ENCODE data around the gene ABCA2. TPM values are rescaled to one million over a fixed set of nuclear protein-coding genes. Genes with fewer than 3 reads are reported as not detected.
A peak's percentile ranks its signal among the peaks of the same experiment; 100 is the strongest.

Gene ABCA2
- polyA plus RNA-seq, 4 donors: 36.4 to 60.9 (median 55.4) TPM

- DNase-seq (ENCODE audit: low read depth in 4 of 4, low spot score in 2 of 4): no peak
Observed at GRCh38 chr9:137030538-137031527, 2.8 kb upstream of the ABCA2 start.

GRCh38 chr9:137030006-137030405 is 2.0 kb upstream of the ABCA2 start:
- DNase-seq (ENCODE audit: low read depth in 4 of 4, low spot score in 2 of 4): no peak

GRCh38 chr9:137029058-137029936 is 1.3 kb upstream of the ABCA2 start:
- no peak for DNase-seq (ENCODE audit: low read depth in 4 of 4, low spot score in 2 of 4)

GRCh38 chr9:137028263-137029057 is 423 bp upstream of the ABCA2 start:
- DNase-seq (ENCODE audit: low read depth in 4 of 4, low spot score in 2 of 4): no peak

- DNase-seq (ENCODE audit: low read depth in 4 of 4, low spot score in 2 of 4): no peak
Observed at GRCh38 chr9:137026828-137027227, 1.2 kb downstream of the ABCA2 start.

- no peak for DNase-seq (ENCODE audit: low read depth in 4 of 4, low spot score in 2 of 4)
Observed at GRCh38 chr9:137026384-137026783, 1.7 kb downstream of the ABCA2 start.

- DNase-seq (ENCODE audit: low read depth in 4 of 4, low spot score in 2 of 4): peak in 2 of 4 donors; percentile 71 to 78
Observed at GRCh38 chr9:137025517-137025966, 2.5 kb downstream of the ABCA2 start.

GRCh38 chr9:137023583-137023991 is 4.5 kb downstream of the ABCA2 start:
- no peak for DNase-seq (ENCODE audit: low read depth in 4 of 4, low spot score in 2 of 4)

GRCh38 chr9:137023157-137023556 is 4.9 kb downstream of the ABCA2 start:
- no peak for DNase-seq (ENCODE audit: low read depth in 4 of 4, low spot score in 2 of 4)

- DNase-seq (ENCODE audit: low read depth in 4 of 4, low spot score in 2 of 4): no peak
Observed at GRCh38 chr9:137022662-137023008, 5.4 kb downstream of the ABCA2 start.

- no peak for DNase-seq (ENCODE audit: low read depth in 4 of 4, low spot score in 2 of 4)
Observed at GRCh38 chr9:137021979-137022661, 5.9 kb downstream of the ABCA2 start.

- DNase-seq (ENCODE audit: low read depth in 4 of 4, low spot score in 2 of 4): no peak
Observed at GRCh38 chr9:137021568-137021978, 6.5 kb downstream of the ABCA2 start.

GRCh38 chr9:137020771-137021567 is 7.1 kb downstream of the ABCA2 start:
- no peak for DNase-seq (ENCODE audit: low read depth in 4 of 4, low spot score in 2 of 4)

GRCh38 chr9:137019891-137020683 is 8.0 kb downstream of the ABCA2 start:
- no peak for DNase-seq (ENCODE audit: low read depth in 4 of 4, low spot score in 2 of 4)

GRCh38 chr9:137018761-137019559 is 9.1 kb downstream of the ABCA2 start:
- DNase-seq (ENCODE audit: low read depth in 4 of 4, low spot score in 2 of 4): no peak

GRCh38 chr9:137017791-137018497 is 10.1 kb downstream of the ABCA2 start:
- DNase-seq (ENCODE audit: low read depth in 4 of 4, low spot score in 2 of 4): no peak

- no peak for DNase-seq (ENCODE audit: low read depth in 4 of 4, low spot score in 2 of 4)
Observed at GRCh38 chr9:137017071-137017470, 11.0 kb downstream of the ABCA2 start.
